IPS-18a (cell line): ENCODE data around the gene FCHSD2.
"Not testable (repeated sequence)": the region's sequence is repeated elsewhere in the genome, so short reads cannot be mapped to it uniquely, and the experiment has no call there.

ENCODE experiments used
- H3K27ac ChIP-seq: one replicate; pipeline ENCODE4 v1.5.1; 2013; ENCODE audit warnings: low read length
- H3K27me3 ChIP-seq: one replicate; pipeline ENCODE4 v1.6.1; 2013; ENCODE audit warnings: mild to moderate bottlenecking, low read length; ENCODE audit not compliant: control insufficient read depth, insufficient read depth
- H3K36me3 ChIP-seq: one replicate; pipeline ENCODE4 v1.6.1; 2013; ENCODE audit warnings: low read depth, low read length; ENCODE audit not compliant: control insufficient read depth
- H3K4me1 ChIP-seq: one replicate; pipeline ENCODE4 v1.6.1; 2013; ENCODE audit warnings: low read depth, low read length; ENCODE audit not compliant: control insufficient read depth
- H3K4me3 ChIP-seq: one replicate; pipeline ENCODE4 v1.5.1; 2013; ENCODE audit warnings: low read length
- H3K9ac ChIP-seq: one replicate; pipeline ENCODE4 v1.6.1; 2013; ENCODE audit warnings: mild to moderate bottlenecking, low read length, moderate library complexity
- H3K9me3 ChIP-seq: one replicate; pipeline ENCODE4 v1.6.1; 2013; ENCODE audit warnings: low read depth, low read length; ENCODE audit not compliant: control insufficient read depth

Gene FCHSD2

DNA sequence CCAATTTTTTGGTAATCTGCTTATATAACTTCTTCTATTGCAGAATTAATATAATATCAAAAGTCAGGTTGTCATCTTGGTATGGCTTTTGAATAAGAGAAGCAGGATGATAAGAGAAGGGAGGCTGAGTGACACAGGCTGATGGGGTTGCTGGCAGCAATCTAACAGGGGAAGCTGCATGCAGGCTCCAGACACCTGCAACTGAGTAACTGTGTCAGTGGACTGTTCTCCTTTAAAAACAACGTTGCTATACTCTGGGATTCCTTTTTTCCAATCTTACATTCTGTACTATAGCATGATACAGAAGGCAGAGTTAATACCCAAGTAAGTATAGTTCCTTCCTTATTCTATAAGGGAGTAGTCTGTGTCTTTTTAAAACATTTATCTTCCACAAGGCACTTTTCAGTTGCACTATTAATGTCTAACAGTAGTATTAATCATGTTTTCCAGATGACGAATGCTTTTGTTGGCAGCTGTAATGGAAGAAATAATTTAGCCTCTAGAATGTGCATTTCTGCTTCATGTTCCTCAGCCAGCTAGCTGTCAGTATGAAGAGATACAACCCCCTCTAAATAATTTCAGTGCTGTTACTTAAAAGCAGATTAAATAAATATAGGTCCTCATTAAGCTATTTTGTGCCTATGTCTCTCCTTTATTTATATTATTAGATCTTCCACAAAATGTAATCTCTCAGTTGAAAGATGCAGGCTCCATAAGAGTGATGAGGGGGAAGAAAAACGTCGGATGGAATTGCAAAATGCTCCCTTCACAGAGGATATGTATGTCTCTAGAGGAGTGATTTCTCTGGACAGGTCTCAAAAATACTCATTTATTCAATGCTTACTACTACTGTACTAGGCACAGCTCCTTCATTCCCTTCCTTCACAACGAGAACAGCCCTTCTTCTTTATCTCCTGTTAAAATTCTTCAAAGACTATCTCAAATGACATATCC lies 277.1 kb downstream of the FCHSD2 start:
- Histone ChIP-seq H3K36me3 (no peaks in the 10 kb centered on the region), H3K27ac (no peak overlapping the region)

DNA sequence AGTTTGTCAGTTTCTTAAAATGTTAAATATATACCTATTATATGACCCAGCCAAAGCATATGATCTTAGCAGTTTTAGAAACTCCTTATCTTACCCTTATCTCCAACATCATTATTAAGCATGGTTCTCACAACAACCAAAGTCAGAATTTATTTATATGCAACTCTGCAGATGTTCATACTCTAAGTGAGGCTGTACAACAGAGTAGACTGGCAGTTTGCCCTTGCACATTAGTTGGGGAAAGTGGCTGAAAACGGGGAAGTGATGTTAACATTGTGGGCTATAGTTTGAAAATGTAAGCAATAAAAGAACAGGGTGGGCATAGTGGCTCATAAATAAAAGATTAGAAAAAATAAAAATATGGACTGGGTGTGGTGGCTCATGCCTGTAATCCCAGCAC lies 278.2 kb downstream of the FCHSD2 start:
- H3K36me3 ChIP-seq, result no peaks in the 10 kb centered on the region
- peaks cover 7% of the 10 kb centered on the region for H3K4me1 ChIP-seq
- H3K27ac ChIP-seq, result no peak overlapping the region
- H3K9ac ChIP-seq, result no peak overlapping the region
- no peaks in the 10 kb centered on the region for H3K27me3 ChIP-seq
- no peak overlapping the region for H3K4me3 ChIP-seq
- H3K9me3 ChIP-seq, result no peaks in the 10 kb centered on the region

More for the DNA sequence above, 277.1 kb downstream of the FCHSD2 start:
- Histone ChIP-seq H3K4me1 (peaks cover 7% of the 10 kb centered on the region), H3K9ac (no peak overlapping the region), H3K9me3 (no peaks in the 10 kb centered on the region), H3K27me3 (no peaks in the 10 kb centered on the region), H3K4me3 (no peak overlapping the region)

DNA sequence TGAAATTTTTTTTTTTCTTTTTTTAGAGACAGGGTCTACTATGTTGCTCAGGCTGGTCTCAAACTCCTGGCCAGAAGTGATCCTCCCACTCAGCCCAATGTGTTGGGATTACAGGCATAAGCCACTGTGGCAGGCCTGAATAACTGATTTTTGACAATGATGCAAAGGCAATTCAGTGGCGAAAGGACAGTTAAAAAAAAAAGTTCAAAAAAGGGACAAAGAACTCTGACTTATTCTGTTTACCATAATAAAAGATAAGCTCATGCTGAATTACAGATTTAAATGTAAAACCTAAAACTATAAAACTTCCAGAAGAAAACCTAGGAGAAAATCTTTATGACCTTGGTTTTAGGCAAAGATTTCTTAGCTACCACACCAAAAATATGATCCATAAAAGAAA lies 279.0 kb downstream of the FCHSD2 start:
- Histone ChIP-seq H3K9ac (no peak overlapping the region), H3K27ac (no peak overlapping the region), H3K9me3 (no peaks in the 10 kb centered on the region), H3K4me1 (peaks cover 7% of the 10 kb centered on the region), H3K4me3 (no peak overlapping the region), H3K36me3 (no peaks in the 10 kb centered on the region), H3K27me3 (no peaks in the 10 kb centered on the region)

DNA sequence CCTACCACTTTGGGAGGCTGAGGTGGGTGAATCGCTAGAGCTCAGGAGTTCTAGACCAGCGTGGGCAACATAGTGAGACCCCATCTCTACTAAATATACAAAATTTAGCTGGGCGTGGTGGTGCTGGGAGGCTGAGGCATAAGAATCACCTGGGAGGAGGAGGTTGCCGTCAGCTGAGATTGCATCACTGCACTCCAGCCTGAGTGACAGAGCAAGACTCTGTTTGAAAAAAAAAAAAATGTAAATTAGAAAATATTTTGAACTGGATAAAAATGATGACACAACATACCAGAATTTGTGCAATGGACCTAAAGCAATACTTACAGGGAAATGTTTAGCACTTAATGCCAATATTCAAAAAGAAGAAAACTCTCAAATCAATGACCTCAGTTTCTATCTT lies 281.5 kb downstream of the FCHSD2 start:
- Histone ChIP-seq H3K9me3 (no peaks in the 10 kb centered on the region), H3K4me1 (peaks cover 7% of the 10 kb centered on the region), H3K27ac (no peak overlapping the region), H3K27me3 (no peaks in the 10 kb centered on the region), H3K4me3 (no peak overlapping the region), H3K36me3 (no peaks in the 10 kb centered on the region), H3K9ac (no peak overlapping the region)

DNA sequence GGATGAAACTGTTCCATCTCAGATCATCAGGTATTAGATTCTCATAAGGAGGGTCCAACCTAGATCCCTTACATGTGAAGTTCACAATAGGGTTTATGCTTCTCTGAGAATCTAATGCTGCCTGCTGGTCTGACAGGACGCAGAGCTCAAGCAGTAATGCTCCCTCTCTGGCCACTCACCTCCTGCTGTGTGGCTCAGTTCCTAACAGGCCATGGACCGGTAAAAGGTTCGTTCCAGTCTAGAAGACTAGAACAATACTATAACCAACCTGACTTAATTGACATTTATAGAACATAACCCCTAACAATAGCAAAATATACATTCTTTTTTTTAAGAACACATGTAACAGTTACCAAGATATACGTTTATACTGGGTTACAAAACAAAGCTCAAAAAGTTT lies 282.1 kb downstream of the FCHSD2 start:
- Histone ChIP-seq H3K4me1 (peaks cover 7% of the 10 kb centered on the region), H3K9me3 (no peaks in the 10 kb centered on the region)

DNA sequence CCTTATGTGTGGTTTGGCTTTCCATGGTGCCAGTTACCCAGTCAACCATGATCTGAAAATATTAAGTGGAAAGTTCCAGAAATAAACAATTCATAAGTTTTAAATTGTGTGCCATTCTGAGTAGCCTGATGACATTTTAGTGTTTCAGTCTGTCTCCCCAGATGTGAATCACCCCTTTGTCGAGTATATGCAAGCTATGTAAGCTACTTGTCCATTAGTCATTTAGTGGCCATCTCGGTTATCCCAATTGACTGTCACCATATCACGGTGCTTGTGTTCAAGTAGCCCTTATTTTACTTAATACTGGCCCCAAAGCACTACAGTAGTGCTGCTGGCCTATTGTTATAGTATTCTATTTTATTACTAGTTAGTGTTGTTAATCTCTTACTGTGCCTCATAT lies 283.0 kb downstream of the FCHSD2 start:
- Histone ChIP-seq H3K36me3 (no peaks in the 10 kb centered on the region), H3K27ac (no peak overlapping the region), H3K4me1 (peaks cover 7% of the 10 kb centered on the region), H3K9me3 (no peaks in the 10 kb centered on the region), H3K9ac (no peak overlapping the region), H3K27me3 (no peaks in the 10 kb centered on the region), H3K4me3 (no peak overlapping the region)

More for the DNA sequence above, 282.1 kb downstream of the FCHSD2 start:
- Histone ChIP-seq H3K27ac (no peak overlapping the region), H3K4me3 (no peak overlapping the region), H3K36me3 (no peaks in the 10 kb centered on the region), H3K27me3 (no peaks in the 10 kb centered on the region), H3K9ac (no peak overlapping the region)

DNA sequence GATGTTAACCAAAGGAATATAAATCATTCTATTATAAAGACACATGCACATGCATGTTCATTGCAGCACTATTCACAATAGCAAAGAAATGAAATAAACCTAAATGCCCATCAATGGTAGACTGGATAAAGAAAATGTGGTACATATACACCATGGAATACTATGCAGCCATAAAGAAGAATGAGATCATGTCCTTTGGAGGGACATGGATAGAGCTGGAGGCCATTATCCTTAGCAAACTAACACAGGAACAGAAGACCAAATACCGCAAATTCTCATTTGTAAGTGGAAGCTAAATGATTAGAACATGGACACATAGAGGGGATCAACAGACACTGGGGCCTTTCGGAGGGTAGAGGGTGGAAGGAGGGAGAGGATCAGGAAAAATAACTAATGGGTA lies 283.9 kb downstream of the FCHSD2 start:
- H3K9me3 ChIP-seq, H3K27ac ChIP-seq, H3K9ac ChIP-seq, H3K36me3 ChIP-seq, H3K4me3 ChIP-seq, H3K4me1 ChIP-seq, H3K27me3 ChIP-seq: not testable (repeated sequence)

DNA sequence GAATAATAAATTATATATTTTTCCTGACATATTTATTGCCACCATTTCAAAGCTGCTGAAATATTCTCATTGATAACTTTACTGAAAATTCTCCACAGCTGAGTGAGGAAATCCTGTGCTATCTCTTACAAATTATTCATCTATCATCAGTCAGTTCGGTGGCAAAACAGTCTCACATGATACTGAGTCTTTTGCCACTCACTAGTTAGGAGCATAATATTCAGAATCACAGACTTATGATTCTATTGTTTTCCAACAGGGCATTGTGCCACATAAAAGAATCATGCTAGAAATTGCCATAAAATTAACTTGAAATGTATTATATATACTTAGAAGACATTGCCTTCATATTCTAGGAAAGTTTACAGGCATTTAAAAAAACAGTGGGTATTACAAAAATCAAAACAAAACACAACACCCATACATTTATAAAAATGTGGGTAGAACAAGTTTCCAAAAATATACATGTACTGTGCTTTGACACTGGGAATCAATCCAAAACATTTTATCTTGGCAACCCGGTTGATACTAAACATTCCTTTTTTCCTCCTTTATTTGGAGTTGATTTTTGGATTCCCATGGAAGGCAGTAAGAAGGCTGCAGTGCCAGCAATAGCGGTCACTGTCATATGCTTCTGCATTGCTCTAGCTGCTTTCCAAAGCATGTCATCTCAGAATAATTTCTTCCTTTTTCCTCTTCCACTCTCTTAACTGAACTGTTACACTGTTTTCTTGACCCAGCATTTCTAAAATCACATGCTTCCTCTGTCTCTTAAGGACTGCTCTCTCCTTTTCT lies 285.4 kb downstream of the FCHSD2 start:
- H3K27ac ChIP-seq, result no peak overlapping the region
- H3K9me3 ChIP-seq, result no peaks in the 10 kb centered on the region
- no peak overlapping the region for H3K9ac ChIP-seq
- H3K4me1 ChIP-seq, result no peaks in the 10 kb centered on the region
- H3K36me3 ChIP-seq, result no peaks in the 10 kb centered on the region
- H3K27me3 ChIP-seq, result no peaks in the 10 kb centered on the region
- H3K4me3 ChIP-seq, result no peak overlapping the region

DNA sequence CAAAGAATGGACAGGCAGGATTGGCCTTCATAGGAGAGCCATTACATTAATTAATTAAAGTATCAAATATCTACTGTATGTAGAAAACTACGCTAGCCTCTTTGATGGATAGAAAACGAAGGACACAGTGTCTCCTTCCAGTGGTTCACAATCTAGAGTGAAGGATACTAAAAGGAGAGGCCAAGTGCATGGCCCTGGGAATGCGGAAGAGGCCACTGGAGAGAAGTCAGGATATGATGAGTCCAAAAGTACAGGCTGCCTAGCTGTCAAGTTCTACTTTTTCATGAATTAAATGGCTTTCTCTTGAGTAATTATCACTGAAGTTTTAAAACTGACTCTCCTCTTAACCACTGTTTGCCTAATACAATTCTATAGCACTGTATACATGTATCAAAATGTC lies 286.1 kb downstream of the FCHSD2 start:
- Histone ChIP-seq H3K27ac (no peak overlapping the region), H3K4me3 (no peak overlapping the region), H3K4me1 (no peaks in the 10 kb centered on the region), H3K9ac (no peak overlapping the region), H3K36me3 (no peaks in the 10 kb centered on the region), H3K9me3 (no peaks in the 10 kb centered on the region), H3K27me3 (no peaks in the 10 kb centered on the region)

DNA sequence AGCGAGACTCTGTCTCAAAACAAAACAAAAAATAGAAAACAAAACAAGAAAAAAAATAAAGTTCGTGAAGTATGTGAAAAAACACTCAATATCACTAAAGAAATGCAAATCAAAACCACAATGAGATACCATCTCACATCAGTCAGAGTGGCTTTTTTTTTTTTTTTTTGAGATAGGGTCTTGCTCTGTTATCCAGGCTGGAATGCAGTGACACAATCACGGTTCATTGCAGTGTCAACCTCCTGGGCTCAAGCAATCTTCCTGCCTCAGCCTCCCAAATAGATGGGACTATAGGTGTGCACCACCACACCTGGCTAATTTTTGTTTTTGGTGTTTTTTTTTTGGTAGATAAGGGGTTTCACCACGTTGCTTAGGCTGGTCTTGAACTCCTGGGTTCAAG lies 290.4 kb downstream of the FCHSD2 start:
- H3K4me3 ChIP-seq, result no peak overlapping the region
- H3K36me3 ChIP-seq, result no peaks in the 10 kb centered on the region
- H3K9me3 ChIP-seq, result no peaks in the 10 kb centered on the region
- no peaks in the 10 kb centered on the region for H3K27me3 ChIP-seq
- no peak overlapping the region for H3K9ac ChIP-seq
- no peak overlapping the region for H3K27ac ChIP-seq
- H3K4me1 ChIP-seq, result no peaks in the 10 kb centered on the region

DNA sequence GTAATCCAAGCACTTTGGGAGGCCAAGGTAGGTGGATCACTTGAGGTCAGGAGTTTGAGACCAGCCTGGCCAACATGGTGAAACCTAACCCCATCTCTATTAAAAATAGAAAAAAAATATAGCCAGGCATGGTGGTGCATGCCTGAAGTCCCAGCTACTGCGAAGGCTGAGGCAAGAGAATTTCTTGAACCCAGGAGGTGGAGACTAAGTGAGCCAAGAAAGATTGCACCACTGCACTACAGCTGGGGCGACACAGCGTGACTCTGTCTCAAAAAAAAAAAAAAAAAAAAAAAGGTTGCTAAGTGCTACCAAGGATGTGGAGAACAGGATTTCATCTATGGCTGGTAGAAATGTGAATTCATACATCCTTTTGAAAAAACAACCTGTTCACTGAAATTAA lies 291.3 kb downstream of the FCHSD2 start:
- no peak overlapping the region for H3K9ac ChIP-seq
- H3K4me3 ChIP-seq, result no peak overlapping the region
- H3K4me1 ChIP-seq, result no peaks in the 10 kb centered on the region
- no peaks in the 10 kb centered on the region for H3K27me3 ChIP-seq
- no peak overlapping the region for H3K27ac ChIP-seq
- no peaks in the 10 kb centered on the region for H3K9me3 ChIP-seq
- H3K36me3 ChIP-seq, result no peaks in the 10 kb centered on the region
